Measurements from ENCODE around the gene BRD3. TPM values are rescaled to one million over a fixed set of nuclear protein-coding genes. Genes with fewer than 3 reads are reported as not detected.

The BRD3 gene
- total RNA-seq, 1 experiment from 2014 or later = 108 TPM

- TF ChIP-seq NR1H2 (CRISPR knock-in tag; IDR thresholded peaks at IDR 0.05) (no peak), PRRX2 (CRISPR knock-in tag; IDR thresholded peaks at IDR 0.05) (no peak)
- TF ChIP-seq, protein P1, sequence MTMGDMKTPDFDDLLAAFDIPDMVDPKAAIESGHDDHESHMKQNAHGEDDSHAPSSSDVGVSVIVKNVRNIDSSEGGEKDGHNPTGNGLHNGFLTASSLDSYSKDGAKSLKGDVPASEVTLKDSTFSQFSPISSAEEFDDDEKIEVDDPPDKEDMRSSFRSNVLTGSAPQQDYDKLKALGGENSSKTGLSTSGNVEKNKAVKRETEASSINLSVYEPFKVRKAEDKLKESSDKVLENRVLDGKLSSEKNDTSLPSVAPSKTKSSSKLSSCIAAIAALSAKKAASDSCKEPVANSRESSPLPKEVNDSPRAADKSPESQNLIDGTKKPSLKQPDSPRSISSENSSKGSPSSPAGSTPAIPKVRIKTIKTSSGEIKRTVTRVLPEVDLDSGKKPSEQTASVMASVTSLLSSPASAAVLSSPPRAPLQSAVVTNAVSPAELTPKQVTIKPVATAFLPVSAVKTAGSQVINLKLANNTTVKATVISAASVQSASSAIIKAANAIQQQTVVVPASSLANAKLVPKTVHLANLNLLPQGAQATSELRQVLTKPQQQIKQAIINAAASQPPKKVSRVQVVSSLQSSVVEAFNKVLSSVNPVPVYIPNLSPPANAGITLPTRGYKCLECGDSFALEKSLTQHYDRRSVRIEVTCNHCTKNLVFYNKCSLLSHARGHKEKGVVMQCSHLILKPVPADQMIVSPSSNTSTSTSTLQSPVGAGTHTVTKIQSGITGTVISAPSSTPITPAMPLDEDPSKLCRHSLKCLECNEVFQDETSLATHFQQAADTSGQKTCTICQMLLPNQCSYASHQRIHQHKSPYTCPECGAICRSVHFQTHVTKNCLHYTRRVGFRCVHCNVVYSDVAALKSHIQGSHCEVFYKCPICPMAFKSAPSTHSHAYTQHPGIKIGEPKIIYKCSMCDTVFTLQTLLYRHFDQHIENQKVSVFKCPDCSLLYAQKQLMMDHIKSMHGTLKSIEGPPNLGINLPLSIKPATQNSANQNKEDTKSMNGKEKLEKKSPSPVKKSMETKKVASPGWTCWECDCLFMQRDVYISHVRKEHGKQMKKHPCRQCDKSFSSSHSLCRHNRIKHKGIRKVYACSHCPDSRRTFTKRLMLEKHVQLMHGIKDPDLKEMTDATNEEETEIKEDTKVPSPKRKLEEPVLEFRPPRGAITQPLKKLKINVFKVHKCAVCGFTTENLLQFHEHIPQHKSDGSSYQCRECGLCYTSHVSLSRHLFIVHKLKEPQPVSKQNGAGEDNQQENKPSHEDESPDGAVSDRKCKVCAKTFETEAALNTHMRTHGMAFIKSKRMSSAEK (CRISPR knock-in tag; IDR thresholded peaks at IDR 0.05; ENCODE audit: borderline replicate concordance) = no peak
- TF ChIP-seq, protein P2, sequence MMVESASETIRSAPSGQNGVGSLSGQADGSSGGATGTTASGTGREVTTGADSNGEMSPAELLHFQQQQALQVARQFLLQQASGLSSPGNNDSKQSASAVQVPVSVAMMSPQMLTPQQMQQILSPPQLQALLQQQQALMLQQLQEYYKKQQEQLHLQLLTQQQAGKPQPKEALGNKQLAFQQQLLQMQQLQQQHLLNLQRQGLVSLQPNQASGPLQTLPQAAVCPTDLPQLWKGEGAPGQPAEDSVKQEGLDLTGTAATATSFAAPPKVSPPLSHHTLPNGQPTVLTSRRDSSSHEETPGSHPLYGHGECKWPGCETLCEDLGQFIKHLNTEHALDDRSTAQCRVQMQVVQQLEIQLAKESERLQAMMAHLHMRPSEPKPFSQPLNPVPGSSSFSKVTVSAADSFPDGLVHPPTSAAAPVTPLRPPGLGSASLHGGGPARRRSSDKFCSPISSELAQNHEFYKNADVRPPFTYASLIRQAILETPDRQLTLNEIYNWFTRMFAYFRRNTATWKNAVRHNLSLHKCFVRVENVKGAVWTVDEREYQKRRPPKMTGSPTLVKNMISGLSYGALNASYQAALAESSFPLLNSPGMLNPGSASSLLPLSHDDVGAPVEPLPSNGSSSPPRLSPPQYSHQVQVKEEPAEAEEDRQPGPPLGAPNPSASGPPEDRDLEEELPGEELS (CRISPR knock-in tag; IDR thresholded peaks at IDR 0.05) = no peak
Observed at GRCh38 chr9:134053401-134053871, 14.4 kb downstream of the BRD3 start (continued).

DNA sequence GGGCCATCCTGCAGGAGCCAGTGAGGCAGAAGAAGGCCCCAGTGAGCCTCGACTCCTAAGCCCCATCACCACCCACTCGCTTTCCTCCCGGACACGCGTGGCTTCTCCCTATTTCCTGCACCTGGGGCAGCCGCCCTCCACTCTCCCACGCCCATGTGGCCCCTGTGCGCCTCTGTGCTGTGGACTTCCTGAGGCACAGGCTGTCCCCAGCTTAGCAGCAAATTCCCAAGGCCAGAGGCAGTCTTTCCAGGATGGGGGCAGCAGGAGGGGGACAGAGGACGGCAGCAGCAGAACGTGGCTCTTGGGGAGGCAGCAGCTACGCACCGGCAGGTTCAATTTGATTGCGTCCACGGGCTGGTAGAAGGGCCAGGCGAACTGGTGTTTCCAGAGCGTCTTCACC lies 14.9 kb downstream of the BRD3 start:
- ChIA-PET CTCF (interaction anchor here (1.5 kb wide), 1 partner anchor 27 kb away, joined by 4 read pairs; the partner anchor contains the start of gene BRD3OS), POLR2A (no interaction called here)
- no peaks in the 10 kb centered on the region for H3K27me3 Mint-ChIP-seq (ENCODE audit: low read depth)
- peaks cover 8% of the 10 kb centered on the region; the same call in 1 of the 2 replicates for H3K4me1 Mint-ChIP-seq
- no peak overlapping the region for H3K4me3 Mint-ChIP-seq
- no peaks in the 10 kb centered on the region for H3K9me3 Mint-ChIP-seq
- H3K36me3 Mint-ChIP-seq = peaks cover 30% of the 10 kb centered on the region
- TF ChIP-seq SP1 (CRISPR knock-in tag; conservative IDR thresholded peaks at IDR 0.05) (no peak), PRRX2 (CRISPR knock-in tag; IDR thresholded peaks at IDR 0.05) (no peak), SMAD3 (CRISPR knock-in tag; IDR thresholded peaks at IDR 0.05; ENCODE audit: borderline replicate concordance) (no peak), FOXJ3 (CRISPR knock-in tag; IDR thresholded peaks at IDR 0.05; ENCODE audit: borderline replicate concordance) (no peak), ZNF281 (CRISPR knock-in tag; IDR thresholded peaks at IDR 0.05) (no peak), ZNF671 (CRISPR knock-in tag; IDR thresholded peaks at IDR 0.05) (no peak), GRHL2 (CRISPR knock-in tag; IDR thresholded peaks at IDR 0.05; ENCODE audit: insufficient replicate concordance, severe bottlenecking) (no peak), ETV6 (CRISPR knock-in tag; IDR thresholded peaks at IDR 0.05) (no peak), CREM (CRISPR knock-in tag; IDR thresholded peaks at IDR 0.05) (no peak)
- TF ChIP-seq, protein P3, sequence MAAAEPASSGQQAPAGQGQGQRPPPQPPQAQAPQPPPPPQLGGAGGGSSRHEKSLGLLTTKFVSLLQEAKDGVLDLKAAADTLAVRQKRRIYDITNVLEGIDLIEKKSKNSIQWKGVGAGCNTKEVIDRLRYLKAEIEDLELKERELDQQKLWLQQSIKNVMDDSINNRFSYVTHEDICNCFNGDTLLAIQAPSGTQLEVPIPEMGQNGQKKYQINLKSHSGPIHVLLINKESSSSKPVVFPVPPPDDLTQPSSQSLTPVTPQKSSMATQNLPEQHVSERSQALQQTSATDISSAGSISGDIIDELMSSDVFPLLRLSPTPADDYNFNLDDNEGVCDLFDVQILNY (CRISPR knock-in tag; IDR thresholded peaks at IDR 0.05) = no peak
- TF ChIP-seq, protein P4, sequence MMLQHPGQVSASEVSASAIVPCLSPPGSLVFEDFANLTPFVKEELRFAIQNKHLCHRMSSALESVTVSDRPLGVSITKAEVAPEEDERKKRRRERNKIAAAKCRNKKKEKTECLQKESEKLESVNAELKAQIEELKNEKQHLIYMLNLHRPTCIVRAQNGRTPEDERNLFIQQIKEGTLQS (CRISPR knock-in tag; conservative IDR thresholded peaks at IDR 0.05) = no peak
- ATAC-seq = no peak
- no peak overlapping the region for H3K27ac Mint-ChIP-seq
- DNase-seq (ENCODE audit: low spot score) = no peak
